GM12865 (cell line): ENCODE measurements around the gene GPR26.

Experiments
- DNase-seq: peaks from one replicate; pipeline ENCODE4 v3.0.0; 2010; ENCODE audit warnings: low read depth
- H3K4me3 ChIP-seq: 2 replicates; pipeline ENCODE4 v1.5.1; 2011; ENCODE audit warnings: mild to moderate bottlenecking, low read depth, low read length, control low read depth
- TF ChIP-seq, protein P1 (sequence below): IDR thresholded peaks from 2 replicates; pipeline ENCODE4 v1.5.1; 2011; ENCODE audit warnings: low read length, control low read depth, low read depth, inconsistent platforms; ENCODE audit not compliant: insufficient read depth; ENCODE audit errors: missing control alignments

Gene GPR26

DNA sequence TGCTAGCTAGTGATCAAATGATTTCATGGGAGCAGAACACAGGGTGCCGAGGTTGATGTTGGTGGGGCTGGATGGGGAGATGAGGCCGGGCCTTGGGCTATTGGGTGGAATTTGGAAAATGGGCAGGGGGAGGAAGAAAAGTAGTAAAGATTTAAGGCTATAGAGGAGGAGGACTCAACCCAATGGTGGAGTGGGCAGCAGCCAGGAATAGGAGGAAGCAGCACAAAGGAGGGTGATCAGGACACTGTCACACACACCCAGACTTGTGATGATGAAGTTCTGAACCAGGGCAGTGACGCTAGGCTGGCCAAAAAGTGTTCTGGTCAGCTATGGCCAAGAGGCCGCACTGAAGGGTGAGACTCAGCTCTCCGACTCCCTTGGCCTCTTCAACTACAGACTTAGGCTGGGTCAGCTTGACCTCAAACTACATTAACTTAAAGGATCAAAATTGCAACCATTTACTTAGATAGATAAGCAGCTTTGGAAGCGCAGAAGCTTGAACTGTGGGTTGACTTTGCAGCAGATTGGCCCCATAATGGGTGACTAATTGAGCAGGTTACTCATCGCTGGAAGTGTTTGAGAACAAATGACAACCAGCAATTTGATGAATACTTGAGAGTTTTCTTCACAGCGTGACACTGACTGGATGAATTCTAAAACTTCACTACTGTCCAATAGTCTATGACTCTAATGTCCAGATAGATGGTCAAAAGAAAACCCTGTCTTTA is 29.4 kb upstream of the GPR26 start:
- TF ChIP-seq, protein P1, sequence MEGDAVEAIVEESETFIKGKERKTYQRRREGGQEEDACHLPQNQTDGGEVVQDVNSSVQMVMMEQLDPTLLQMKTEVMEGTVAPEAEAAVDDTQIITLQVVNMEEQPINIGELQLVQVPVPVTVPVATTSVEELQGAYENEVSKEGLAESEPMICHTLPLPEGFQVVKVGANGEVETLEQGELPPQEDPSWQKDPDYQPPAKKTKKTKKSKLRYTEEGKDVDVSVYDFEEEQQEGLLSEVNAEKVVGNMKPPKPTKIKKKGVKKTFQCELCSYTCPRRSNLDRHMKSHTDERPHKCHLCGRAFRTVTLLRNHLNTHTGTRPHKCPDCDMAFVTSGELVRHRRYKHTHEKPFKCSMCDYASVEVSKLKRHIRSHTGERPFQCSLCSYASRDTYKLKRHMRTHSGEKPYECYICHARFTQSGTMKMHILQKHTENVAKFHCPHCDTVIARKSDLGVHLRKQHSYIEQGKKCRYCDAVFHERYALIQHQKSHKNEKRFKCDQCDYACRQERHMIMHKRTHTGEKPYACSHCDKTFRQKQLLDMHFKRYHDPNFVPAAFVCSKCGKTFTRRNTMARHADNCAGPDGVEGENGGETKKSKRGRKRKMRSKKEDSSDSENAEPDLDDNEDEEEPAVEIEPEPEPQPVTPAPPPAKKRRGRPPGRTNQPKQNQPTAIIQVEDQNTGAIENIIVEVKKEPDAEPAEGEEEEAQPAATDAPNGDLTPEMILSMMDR = no peak
- H3K4me3 ChIP-seq = no peak overlapping the region
- no peak for DNase-seq

DNA sequence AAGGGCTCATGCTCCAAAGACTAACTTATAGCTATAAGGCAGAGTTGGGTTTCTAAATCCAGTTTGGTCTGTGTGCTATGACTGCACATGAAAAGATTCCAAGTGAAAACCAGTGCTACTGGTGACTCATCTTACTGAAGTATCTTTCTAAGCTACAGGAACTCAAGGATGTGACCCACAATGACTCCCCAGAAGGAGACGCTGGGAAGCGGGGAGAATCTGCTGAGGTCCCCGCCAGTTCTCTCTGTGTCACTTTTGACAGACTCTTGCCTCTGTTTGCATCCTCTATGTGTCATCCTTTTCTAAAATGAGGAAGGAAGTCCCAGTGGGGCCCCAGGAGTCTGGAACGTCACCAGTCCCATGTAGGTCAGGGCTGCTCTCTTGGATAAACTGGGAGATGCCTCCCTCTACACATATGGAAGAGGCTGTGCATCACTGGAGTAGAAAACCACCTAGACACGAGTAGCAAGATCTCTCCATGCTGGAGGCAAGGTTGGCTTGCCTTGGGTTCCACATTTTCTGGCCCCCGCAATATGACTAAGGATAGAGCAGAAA is 28.8 kb upstream of the GPR26 start:
- no peak for DNase-seq
- TF ChIP-seq, protein P1 = no peak
- H3K4me3 ChIP-seq = no peak overlapping the region

DNA sequence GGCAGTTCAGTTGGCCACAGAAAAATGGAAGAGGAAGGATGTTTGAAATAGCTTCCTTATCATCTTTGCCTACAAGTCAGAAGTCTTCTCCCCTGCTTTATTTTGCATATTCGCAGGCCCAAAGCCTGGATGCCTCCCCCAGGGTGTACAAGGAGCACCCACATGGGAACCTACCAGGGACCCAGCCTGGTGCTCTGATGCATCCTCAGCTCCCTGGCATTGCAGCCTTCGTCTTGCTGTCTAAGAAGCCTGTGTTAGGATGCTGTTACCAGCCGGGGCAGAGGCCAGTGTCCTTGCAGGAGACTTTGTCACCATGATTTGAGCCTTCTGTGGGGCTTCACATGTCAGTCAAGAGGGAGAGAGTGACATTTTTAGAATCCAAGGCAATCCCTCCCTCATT is 27.0 kb upstream of the GPR26 start:
- TF ChIP-seq, protein P1 = no peak
- no peak overlapping the region for H3K4me3 ChIP-seq
- DNase-seq = no peak

DNA sequence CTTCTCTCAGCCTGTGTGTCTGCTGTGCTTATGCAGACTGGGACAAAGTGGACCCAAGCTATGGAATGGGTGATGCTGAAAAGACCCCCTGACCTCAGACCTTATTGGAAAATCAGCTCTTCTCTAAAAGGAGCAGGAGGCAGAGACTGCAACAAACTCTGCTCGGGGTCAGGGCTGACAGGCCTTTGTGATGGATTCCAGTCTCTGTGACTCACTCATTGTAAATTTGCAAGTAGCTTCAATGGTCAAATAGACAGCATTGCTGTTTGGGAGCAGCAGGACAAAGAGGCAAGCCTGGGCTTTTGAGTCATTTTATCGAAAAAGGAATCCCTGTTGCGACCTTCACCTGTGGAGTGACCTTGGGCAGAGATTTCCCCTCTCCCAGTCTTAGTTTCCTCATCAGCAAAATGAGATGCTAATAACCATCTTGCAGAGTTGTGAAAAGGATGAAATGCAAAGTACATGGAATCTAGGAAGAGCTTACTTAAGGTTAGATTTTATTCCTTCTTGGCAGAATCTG is 26.1 kb upstream of the GPR26 start:
- no peak for DNase-seq
- H3K4me3 ChIP-seq = no peak overlapping the region
- TF ChIP-seq, protein P1 = no peak

DNA sequence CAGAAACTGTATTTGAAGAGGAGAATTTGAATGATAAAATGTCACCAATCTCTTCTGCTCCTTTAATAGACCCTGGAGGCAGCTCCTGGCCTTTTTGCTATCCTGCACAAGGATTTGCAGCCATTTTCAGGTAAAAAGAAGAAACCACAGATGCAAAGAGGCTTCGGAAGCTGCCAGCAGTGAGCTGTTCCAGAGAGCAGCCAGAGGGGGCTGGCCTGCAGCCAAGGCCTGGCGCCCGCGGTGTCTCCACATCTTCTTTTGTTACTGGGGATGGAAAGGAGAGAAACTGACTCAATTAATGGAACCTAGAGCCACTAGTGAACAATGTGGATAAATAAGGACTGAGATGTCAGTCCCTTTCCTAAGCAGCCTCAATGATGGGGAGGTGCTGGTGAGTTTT is 23.9 kb upstream of the GPR26 start:
- DNase-seq = no peak
- TF ChIP-seq, protein P1 = no peak

DNA sequence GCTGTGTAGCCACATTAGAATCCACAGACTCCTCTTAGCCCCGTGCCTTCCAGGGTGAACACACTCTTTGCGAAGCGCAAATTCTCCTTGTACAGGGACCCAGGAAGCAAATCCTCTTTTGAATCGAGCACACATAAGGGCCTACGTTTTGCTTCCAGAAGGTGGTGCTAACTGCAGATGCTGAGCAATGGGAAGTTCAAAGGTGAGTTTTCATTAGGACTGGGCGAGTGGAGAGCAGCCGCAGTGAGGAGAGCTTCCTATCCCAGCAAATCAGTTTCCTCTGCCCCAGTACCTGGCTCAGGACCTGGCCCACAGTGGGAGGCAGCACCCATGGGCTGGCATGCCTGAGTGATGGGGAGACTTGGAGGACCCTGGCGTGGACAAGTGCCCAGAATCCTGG is 23.5 kb upstream of the GPR26 start:
- no peak for DNase-seq
- no peak overlapping the region for H3K4me3 ChIP-seq
- TF ChIP-seq, protein P1 = no peak

More for the DNA sequence above, 23.9 kb upstream of the GPR26 start:
- no peak overlapping the region for H3K4me3 ChIP-seq

DNA sequence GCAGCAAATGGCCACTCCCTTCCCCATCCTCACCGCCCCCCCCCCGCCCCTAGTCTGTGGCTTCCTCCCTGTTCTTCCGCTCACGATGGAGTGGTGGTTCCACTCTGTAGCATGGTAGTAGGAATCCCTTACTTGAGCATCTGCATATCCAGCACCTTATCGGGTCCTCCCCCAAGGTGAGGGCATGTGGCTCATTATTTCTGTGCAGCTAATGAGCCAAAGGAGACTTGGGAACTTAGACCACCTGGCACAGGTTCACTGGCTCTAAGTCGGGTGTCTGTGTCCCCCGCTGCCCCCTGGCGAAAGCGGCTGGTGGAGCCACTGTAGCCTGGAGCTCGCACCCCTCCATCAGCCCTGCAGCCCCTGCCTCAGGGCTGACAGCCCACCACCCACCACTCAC is 22.8 kb upstream of the GPR26 start:
- TF ChIP-seq, protein P1 = no peak
- DNase-seq = no peak
- no peak overlapping the region for H3K4me3 ChIP-seq
